Bronchial epithelial cell (primary cell): Measurements from ENCODE around the gene TUBB3. TPM values are rescaled to one million over a fixed set of nuclear protein-coding genes. Genes with fewer than 3 reads are reported as not detected.
"Not testable (repeated sequence)": the region's sequence is repeated elsewhere in the genome, so short reads cannot be mapped to it uniquely, and the experiment has no call there.

ENCODE experiments used
- DNase-seq: peaks from one replicate; pipeline ENCODE4 v3.0.0-alpha.2; 2010; ENCODE audit warnings: low read depth
- FAIRE-seq: peaks from 2 replicates; lab custom pipeline; 2011; peaks lifted over from hg19 to GRCh38; lab: Jason Lieb, UNC
- H3K27me3 ChIP-seq: 2 replicates; pipeline ENCODE4 v1.5.1; 2011; ENCODE audit warnings: low read length; ENCODE audit not compliant: control insufficient read depth, insufficient read depth
- H3K36me3 ChIP-seq: 2 replicates; pipeline ENCODE4 v1.5.1; 2011; ENCODE audit warnings: low read length; ENCODE audit not compliant: control insufficient read depth, insufficient read depth
- H3K4me3 ChIP-seq: 2 replicates; pipeline ENCODE4 v1.5.1; 2011; ENCODE audit warnings: mild to moderate bottlenecking, low read depth, low read length, control low read depth
- CTCF ChIP-seq: IDR thresholded peaks from 2 replicates; pipeline ENCODE4 v1.5.1; 2011; ENCODE audit warnings: mild to moderate bottlenecking, moderate library complexity, low read length, control low read depth, inconsistent platforms; ENCODE audit not compliant: insufficient read depth, severe bottlenecking
- total RNA-seq: library from RNA; depleted of rRNA; stranded (reverse); fragments of >200 nt; gene quantifications from 2 replicates; pipeline ENCODE4 v1.2.1, GENCODE V29; 2014

TUBB3 gene
- total RNA-seq, 1 donor from 2014 or later = 24.5 TPM

GRCh38 chr16:89912627-89913026 lies 10.5 kb upstream of the TUBB3 start:
- H3K4me3 ChIP-seq = no peak overlapping the region
- FAIRE-seq (no peak), DNase-seq (no peak)
- no peaks in the 10 kb centered on the region for H3K27me3 ChIP-seq
- TF ChIP-seq CTCF = no peak
- peaks cover 18% of the 10 kb centered on the region for H3K36me3 ChIP-seq

GRCh38 chr16:89913408-89914387 lies 9.4 kb upstream of the TUBB3 start:
- TF ChIP-seq CTCF = no peak
- H3K27me3 ChIP-seq = no peaks in the 10 kb centered on the region
- FAIRE-seq = peak; percentile 95
- DNase-seq = no peak
- no peak overlapping the region for H3K4me3 ChIP-seq
- peaks cover 14% of the 10 kb centered on the region for H3K36me3 ChIP-seq

- not testable (repeated sequence) for H3K27me3 ChIP-seq, FAIRE-seq, H3K4me3 ChIP-seq, DNase-seq
- peaks cover 12% of the 10 kb centered on the region for H3K36me3 ChIP-seq
Observed at GRCh38 chr16:89914642-89915285, 8.4 kb upstream of the TUBB3 start.

GRCh38 chr16:89915303-89916232 lies 7.6 kb upstream of the TUBB3 start:
- no peak for TF ChIP-seq CTCF
- no peak for DNase-seq
- peaks cover 9% of the 10 kb centered on the region for H3K36me3 ChIP-seq
- FAIRE-seq = no peak
- H3K4me3 ChIP-seq = no peak overlapping the region
- H3K27me3 ChIP-seq = no peaks in the 10 kb centered on the region

GRCh38 chr16:89917773-89918452 lies 5.2 kb upstream of the TUBB3 start:
- no peak for TF ChIP-seq CTCF
- no peaks in the 10 kb centered on the region for H3K27me3 ChIP-seq
- DNase-seq (peak; percentile 78), FAIRE-seq (no peak)
- peaks cover 2% of the 10 kb centered on the region for H3K36me3 ChIP-seq
- H3K4me3 ChIP-seq = peak overlapping the region; percentile 27
